Mesendoderm (in vitro differentiated cells): ENCODE results near the gene CLCN1.

Source experiments
- DNase-seq: peaks from one replicate; pipeline ENCODE4 v3.0.0; 2013
- H2AK5ac ChIP-seq: 2 replicates; pipeline ENCODE4 v1.6.1; 2013; ENCODE audit warnings: low read length, inconsistent platforms
- H2BK120ac ChIP-seq: 2 replicates; pipeline ENCODE4 v1.6.1; 2013; ENCODE audit warnings: low read depth, mild to moderate bottlenecking, low read length, moderate library complexity, mixed read lengths
- H2BK15ac ChIP-seq: replicated peaks from 2 replicates; pipeline ENCODE4 v1.6.1; 2013; ENCODE audit warnings: low read depth, mild to moderate bottlenecking, moderate library complexity
- H2BK5ac ChIP-seq: 2 replicates; pipeline ENCODE4 v1.6.1; 2013; ENCODE audit warnings: low read length, inconsistent platforms
- H3K18ac ChIP-seq: 2 replicates; pipeline ENCODE4 v1.6.1; 2013; ENCODE audit warnings: mild to moderate bottlenecking, low read length, mixed read lengths
- H3K23ac ChIP-seq: one replicate; pipeline ENCODE4 v1.6.1; 2013; ENCODE audit warnings: low read length
- H3K27ac ChIP-seq: 2 replicates; pipeline ENCODE4 v1.5.1; 2013; ENCODE audit warnings: low read depth, mild to moderate bottlenecking, inconsistent platforms, low read length, moderate library complexity
- H3K27me3 ChIP-seq: 2 replicates; pipeline ENCODE4 v1.6.1; 2013; ENCODE audit warnings: low read length, control low read depth, mild to moderate bottlenecking, inconsistent platforms; ENCODE audit not compliant: insufficient read depth, poor library complexity
- H3K36me3 ChIP-seq: 2 replicates; pipeline ENCODE4 v1.6.1; 2013; ENCODE audit warnings: low read length, inconsistent platforms; ENCODE audit not compliant: control insufficient read depth, insufficient read depth
- H3K4ac ChIP-seq: one replicate; pipeline ENCODE4 v1.6.1; 2013; ENCODE audit warnings: low read depth, mild to moderate bottlenecking, low read length, moderate library complexity
- H3K4me1 ChIP-seq: 2 replicates; pipeline ENCODE4 v1.6.1; 2013; ENCODE audit warnings: low read depth, low read length, inconsistent platforms; ENCODE audit not compliant: control insufficient read depth
- H3K4me2 ChIP-seq: 2 replicates; pipeline ENCODE4 v1.6.1; 2013; ENCODE audit warnings: low read length
- H3K4me3 ChIP-seq: 2 replicates; pipeline ENCODE4 v1.5.1; 2013; ENCODE audit warnings: mild to moderate bottlenecking, low read length
- H3K56ac ChIP-seq: one replicate; pipeline ENCODE4 v1.6.1; 2013; ENCODE audit warnings: low read length
- H3K79me1 ChIP-seq: 2 replicates; pipeline ENCODE4 v1.6.1; 2013; ENCODE audit warnings: low read length, inconsistent platforms
- H3K79me2 ChIP-seq: 2 replicates; pipeline ENCODE4 v1.6.1; 2013; ENCODE audit warnings: mild to moderate bottlenecking, low read length; ENCODE audit not compliant: control insufficient read depth, insufficient read depth
- H3K9ac ChIP-seq: 2 replicates; pipeline ENCODE4 v1.6.1; 2013; ENCODE audit warnings: low read length, inconsistent platforms
- H4K5ac ChIP-seq: one replicate; pipeline ENCODE4 v1.6.1; 2013; ENCODE audit warnings: low read length
- H4K8ac ChIP-seq: one replicate; pipeline ENCODE4 v1.6.1; 2013; ENCODE audit warnings: low read depth, mild to moderate bottlenecking, control low read depth, low read length, moderate library complexity
- WGBS: extraction: QIAGEN DNeasy Blood & Tissue Kit; methylation state at CpG from one replicate; pipeline ENCODE4 v1.1.7; 2013; ENCODE audit warnings: low lambda C conversion rate, missing lambda C conversion rate; ENCODE audit not compliant: insufficient coverage; ENCODE audit errors: extremely low coverage; 5-methylcytosine and 5-hydroxymethylcytosine counted together

The CLCN1 gene

GRCh38 chr7:143284591-143285469, 31.1 kb upstream of the CLCN1 start, which contains the start of gene TMEM139:
TMEM139 (plus strand) TSS chr7:143284958; CDS start chr7:143285958, 1,000 bp downstream.
- Histone ChIP-seq H3K9ac (peak within 1 kb of the TSS; percentile 39), H3K27ac (no peak within 1 kb of the TSS), H3K56ac (peak within 1 kb of the TSS; percentile 70), H4K5ac (no peak within 1 kb of the TSS), H3K36me3 (no peaks in the 10 kb centered on the region), H3K23ac (peak within 1 kb of the TSS; percentile 75), H3K4me1 (peaks cover 14% of the 10 kb centered on the region), H2AK5ac (peak within 1 kb of the TSS; percentile 39), H3K4me2 (peak within 1 kb of the TSS; percentile 26), H3K4ac (no peak within 1 kb of the TSS), H2BK120ac (no peak within 1 kb of the TSS), H3K79me1 (peaks cover 6% of the 10 kb centered on the region), H3K79me2 (peaks cover 13% of the 10 kb centered on the region), H2BK15ac (no peak within 1 kb of the TSS), H4K8ac (no peak within 1 kb of the TSS), H3K27me3 (no peaks in the 10 kb centered on the region), H3K4me3 (no peak within 1 kb of the TSS), H2BK5ac (no peak within 1 kb of the TSS), H3K18ac (no peak within 1 kb of the TSS)
- no CpG with 5 or more reads among the region's 19 CpGs for WGBS
- DNase-seq = peak; percentile 82

GRCh38 chr7:143285470-143285778, 30.5 kb upstream of the CLCN1 start:
- peaks cover 19% of the 10 kb centered on the region for H3K79me2 ChIP-seq
- no peaks in the 10 kb centered on the region for H3K36me3 ChIP-seq
- peaks cover 6% of the 10 kb centered on the region for H3K79me1 ChIP-seq
- H3K27ac ChIP-seq = no peak overlapping the region
- no peak overlapping the region for H2BK15ac ChIP-seq
- H3K27me3 ChIP-seq = no peaks in the 10 kb centered on the region
- H4K8ac ChIP-seq = no peak overlapping the region
- peak overlapping the region; percentile 70 for H3K56ac ChIP-seq
- peak overlapping the region; percentile 39 for H3K9ac ChIP-seq
- peak overlapping the region; percentile 39 for H2AK5ac ChIP-seq
- peaks cover 14% of the 10 kb centered on the region for H3K4me1 ChIP-seq
- H3K4me3 ChIP-seq = no peak overlapping the region
- H3K4me2 ChIP-seq = peak overlapping the region; percentile 12
- H2BK120ac ChIP-seq = no peak overlapping the region
- H3K4ac ChIP-seq = no peak overlapping the region
- H3K23ac ChIP-seq = peak overlapping the region; percentile 75
- no peak overlapping the region for H3K18ac ChIP-seq
- no peak overlapping the region for H4K5ac ChIP-seq
- no CpG with 5 or more reads among the region's 3 CpGs for WGBS
- DNase-seq = peak; percentile 25
- no peak overlapping the region for H2BK5ac ChIP-seq

DNA sequence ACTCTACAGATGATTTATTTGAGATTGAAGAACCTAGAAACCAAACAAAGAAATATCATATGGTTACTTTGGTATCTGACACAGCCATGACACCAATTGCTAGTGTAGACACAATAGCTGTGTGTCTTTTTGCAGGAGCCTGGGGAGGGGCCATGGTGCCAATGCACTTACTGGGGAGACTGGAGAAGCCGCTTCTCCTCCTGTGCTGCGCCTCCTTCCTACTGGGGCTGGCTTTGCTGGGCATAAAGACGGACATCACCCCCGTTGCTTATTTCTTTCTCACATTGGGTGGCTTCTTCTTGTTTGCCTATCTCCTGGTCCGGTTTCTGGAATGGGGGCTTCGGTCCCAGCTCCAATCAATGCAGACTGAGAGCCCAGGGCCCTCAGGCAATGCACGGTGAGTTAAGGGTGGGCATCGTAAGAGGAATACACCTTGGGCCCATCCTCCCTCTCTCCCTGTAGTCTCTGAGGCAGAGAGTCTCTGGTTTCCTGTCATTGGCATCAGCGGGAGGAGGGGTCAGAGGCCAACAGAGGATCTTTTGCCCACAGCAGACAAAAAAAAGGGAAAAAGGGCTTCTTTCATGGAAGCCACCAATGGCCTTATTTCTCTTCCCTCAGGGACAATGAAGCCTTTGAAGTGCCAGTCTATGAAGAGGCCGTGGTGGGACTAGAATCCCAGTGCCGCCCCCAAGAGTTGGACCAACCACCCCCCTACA, 29.9 kb upstream of the CLCN1 start:
- Histone ChIP-seq H3K4me3 (no peak overlapping the region), H2BK120ac (no peak overlapping the region), H3K18ac (no peak overlapping the region), H2BK15ac (no peak overlapping the region), H2BK5ac (no peak overlapping the region), H3K79me1 (peaks cover 9% of the 10 kb centered on the region), H4K8ac (no peak overlapping the region), H3K27me3 (no peaks in the 10 kb centered on the region), H3K36me3 (peaks cover 1% of the 10 kb centered on the region), H3K23ac (no peak overlapping the region), H3K4ac (no peak overlapping the region), H3K79me2 (peaks cover 22% of the 10 kb centered on the region), H3K27ac (no peak overlapping the region), H3K56ac (no peak overlapping the region), H3K4me2 (no peak overlapping the region), H2AK5ac (no peak overlapping the region), H3K4me1 (peaks cover 14% of the 10 kb centered on the region), H3K9ac (no peak overlapping the region), H4K5ac (no peak overlapping the region)
- no peak for DNase-seq
- no CpG with 5 or more reads among the region's 11 CpGs for WGBS

GRCh38 chr7:143286522-143286890, 29.4 kb upstream of the CLCN1 start:
- Histone ChIP-seq H3K56ac (no peak overlapping the region), H3K23ac (no peak overlapping the region), H3K79me1 (peaks cover 11% of the 10 kb centered on the region), H3K4ac (no peak overlapping the region), H3K27ac (no peak overlapping the region), H3K79me2 (peaks cover 25% of the 10 kb centered on the region), H3K18ac (no peak overlapping the region), H2BK5ac (no peak overlapping the region), H3K9ac (no peak overlapping the region), H3K36me3 (peaks cover 3% of the 10 kb centered on the region), H2AK5ac (no peak overlapping the region), H4K5ac (no peak overlapping the region), H3K27me3 (no peaks in the 10 kb centered on the region), H4K8ac (no peak overlapping the region), H2BK120ac (no peak overlapping the region), H2BK15ac (no peak overlapping the region), H3K4me3 (no peak overlapping the region), H3K4me1 (peaks cover 14% of the 10 kb centered on the region), H3K4me2 (no peak overlapping the region)
- DNase-seq = no peak
- no CpG with 5 or more reads among the region's 6 CpGs for WGBS

- Histone ChIP-seq H3K4me1 (peaks cover 14% of the 10 kb centered on the region), H4K8ac (no peak overlapping the region), H2BK120ac (no peak overlapping the region), H3K27me3 (no peaks in the 10 kb centered on the region), H3K36me3 (peaks cover 7% of the 10 kb centered on the region), H3K56ac (peak overlapping the region; percentile 83), H3K79me1 (peaks cover 14% of the 10 kb centered on the region), H3K4me2 (peak overlapping the region; percentile 18), H2BK15ac (no peak overlapping the region), H3K18ac (peak overlapping the region; percentile 33), H3K79me2 (peaks cover 25% of the 10 kb centered on the region), H3K4ac (peak overlapping the region; percentile 60), H2AK5ac (no peak overlapping the region), H4K5ac (peak overlapping the region; percentile 27), H3K4me3 (no peak overlapping the region), H3K23ac (no peak overlapping the region), H3K27ac (no peak overlapping the region), H2BK5ac (no peak overlapping the region), H3K9ac (peak overlapping the region; percentile 46)
- no CpG with 5 or more reads among the region's 17 CpGs for WGBS
- no peak for DNase-seq
These were observed 28.5 kb upstream of the CLCN1 start for GRCh38 chr7:143287339-143287934.
